Upper lobe of left lung (tissue), 4 donors: Measurements from ENCODE around the gene OCEL1.

Source experiments
- CTCF ChIP-seq, 6 experiments: fragments of 450-650 bp in 4 of 6; fragments of 200-600 bp in 2 of 6; sonication (generic) in 2 of 6; IDR thresholded peaks; one replicate each; pipeline ENCODE4 v1.5.1; 2016 to 2019; ENCODE audit warnings: antibody characterized with exemption in 6 of 6
- EP300 ChIP-seq, 4 donors: sonication (generic); formaldehyde crosslinking; IDR thresholded peaks; one replicate each; pipeline ENCODE4 v1.5.1; 2017; ENCODE audit warnings: antibody characterized with exemption in 4 of 4, control low read depth in 2 of 4
- POLR2AphosphoS5 ChIP-seq, 2 donors: sonication (generic); formaldehyde crosslinking; IDR thresholded peaks; one replicate each; pipeline ENCODE4 v1.5.1; 2017; ENCODE audit warnings: antibody characterized with exemption in 2 of 2

DNA sequence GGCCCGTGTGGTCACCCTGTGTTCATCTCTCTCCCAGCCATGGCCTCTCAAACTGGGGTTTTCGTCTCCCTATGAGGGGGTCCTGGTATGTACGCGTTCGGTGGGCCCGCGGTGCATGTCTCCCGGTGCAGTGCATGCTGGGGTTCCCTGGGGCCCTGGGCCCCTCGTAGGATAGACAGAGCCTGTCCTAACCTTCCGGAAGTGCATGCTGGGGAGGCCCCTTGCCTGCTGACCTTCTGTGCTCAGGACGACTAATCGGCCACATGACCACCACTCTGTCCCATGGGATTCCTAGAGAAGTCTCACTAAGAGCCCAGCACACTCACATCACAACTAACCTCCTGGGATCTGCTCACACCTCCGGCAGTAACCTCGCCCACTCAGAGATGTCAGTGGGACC is 15.7 kb upstream of the OCEL1 start:
- TF ChIP-seq CTCF (IDR thresholded peaks at IDR 0.05), result no peak
- no peak for TF ChIP-seq POLR2AphosphoS5 (IDR thresholded peaks at IDR 0.05)
- TF ChIP-seq EP300 (IDR thresholded peaks at IDR 0.05), result no peak
